WTC11 (cell line): ENCODE results near the gene R3HCC1L. TPM values are rescaled to one million over a fixed set of nuclear protein-coding genes. Genes with fewer than 3 reads are reported as not detected.
A peak's percentile ranks its signal among the peaks of the same experiment; 100 is the strongest.
"Not testable (repeated sequence)": the region's sequence is repeated elsewhere in the genome, so short reads cannot be mapped to it uniquely, and the experiment has no call there.

Experiments used
- ATAC-seq: fragments of 200-7000 bp; cut with Tn5 transposase; 2 replicates; pipeline ENCODE4 v1.10.0; 2021; ENCODE audit warnings: mild to moderate bottlenecking, moderate library complexity
- CTCF ChIA-PET: fragments of 300-600 bp; sonication (Branson Sonifier 250); formaldehyde crosslinking; loops from one replicate; lab custom pipeline; 2021; ENCODE audit warnings: antibody characterized with exemption; lab: Charles Lee
- POLR2A ChIA-PET: fragments of 350-600 bp; sonication (Branson Sonifier 250); formaldehyde crosslinking; loops from one replicate; lab custom pipeline; 2021; ENCODE audit warnings: antibody characterized with exemption; lab: Charles Lee
- DNase-seq: peaks from one replicate; pipeline ENCODE4 v3.0.0; 2021; ENCODE audit warnings: low spot score
- H3K27ac Mint-ChIP-seq: 2 replicates; pipeline ENCODE4 v1.8.0; 2021; ENCODE audit warnings: mixed read lengths
- H3K27me3 Mint-ChIP-seq: 2 replicates; pipeline ENCODE4 v1.8.0; 2021; ENCODE audit warnings: low read depth, mild to moderate bottlenecking, moderate library complexity, mixed read lengths
- H3K36me3 Mint-ChIP-seq: 2 replicates; pipeline ENCODE4 v1.8.0; 2021; ENCODE audit warnings: mixed read lengths
- H3K4me1 Mint-ChIP-seq: 2 replicates; pipeline ENCODE4 v1.8.0; 2022; ENCODE audit warnings: mixed read lengths
- H3K4me3 Mint-ChIP-seq: 2 replicates; pipeline ENCODE4 v1.8.0; 2021; ENCODE audit warnings: mild to moderate bottlenecking, moderate library complexity, mixed read lengths
- H3K9me3 Mint-ChIP-seq: 2 replicates; pipeline ENCODE4 v1.8.0; 2021; ENCODE audit warnings: mixed read lengths
- AR ChIP-seq: fragments of 250-450 bp; sonication (Bioruptor Pico); IDR thresholded peaks from 2 replicates; pipeline ENCODE4 v1.9.0; 2021; ENCODE audit warnings: mild to moderate bottlenecking
- CDX4 ChIP-seq: fragments of 250-450 bp; sonication (Bioruptor Pico); IDR thresholded peaks from 2 replicates; pipeline ENCODE4 v1.9.0; 2021; ENCODE audit warnings: moderate library complexity, mild to moderate bottlenecking, inconsistent platforms, borderline replicate concordance
- E2F1 ChIP-seq: sonication (generic); formaldehyde crosslinking; IDR thresholded peaks from 2 replicates; pipeline ENCODE4 v1.8.0; 2022; ENCODE audit warnings: mild to moderate bottlenecking, missing genetic modification reagents
- ELF4 ChIP-seq: sonication (generic); formaldehyde crosslinking; IDR thresholded peaks from 2 replicates; pipeline ENCODE4 v1.8.1; 2022; ENCODE audit warnings: low read depth, mild to moderate bottlenecking, moderate library complexity, missing genetic modification reagents
- ETV6 ChIP-seq: sonication (generic); formaldehyde crosslinking; IDR thresholded peaks from 2 replicates; pipeline ENCODE4 v1.8.1; 2022; ENCODE audit warnings: mild to moderate bottlenecking, missing genetic modification reagents
- IRF2 ChIP-seq: sonication (generic); formaldehyde crosslinking; IDR thresholded peaks from 2 replicates; pipeline ENCODE4 v1.8.0; 2022; ENCODE audit warnings: low read depth, missing genetic modification reagents, borderline replicate concordance
- KAT7 ChIP-seq: sonication (generic); formaldehyde crosslinking; IDR thresholded peaks from 2 replicates; pipeline ENCODE4 v1.8.1; 2023; ENCODE audit warnings: missing genetic modification reagents, mild to moderate bottlenecking, borderline replicate concordance
- MLX ChIP-seq: sonication (generic); formaldehyde crosslinking; IDR thresholded peaks from 2 replicates; pipeline ENCODE4 v1.8.1; 2023; ENCODE audit warnings: mild to moderate bottlenecking, missing genetic modification reagents, moderate library complexity
- MXD4 ChIP-seq: fragments of 250-450 bp; sonication (Bioruptor Pico); IDR thresholded peaks from 2 replicates; pipeline ENCODE4 v1.8.0; 2021; ENCODE audit warnings: mild to moderate bottlenecking, moderate library complexity, borderline replicate concordance
- SP1 ChIP-seq: sonication (generic); formaldehyde crosslinking; conservative IDR thresholded peaks from 2 replicates; pipeline ENCODE4 v1.8.1; 2022; ENCODE audit warnings: missing genetic modification reagents
- TEAD1 ChIP-seq: sonication (generic); formaldehyde crosslinking; IDR thresholded peaks from 2 replicates; pipeline ENCODE4 v1.8.0; 2022; ENCODE audit warnings: mild to moderate bottlenecking, missing genetic modification reagents
- ZBTB43 ChIP-seq: sonication (generic); formaldehyde crosslinking; IDR thresholded peaks from 2 replicates; pipeline ENCODE4 v1.8.1; 2023; ENCODE audit warnings: mild to moderate bottlenecking, missing genetic modification reagents
- ZNF281 ChIP-seq: sonication (generic); formaldehyde crosslinking; IDR thresholded peaks from 2 replicates; pipeline ENCODE4 v1.8.0; 2023; ENCODE audit warnings: mild to moderate bottlenecking, missing genetic modification reagents
- ZNF317 ChIP-seq: sonication (generic); formaldehyde crosslinking; IDR thresholded peaks from 2 replicates; pipeline ENCODE4 v1.8.1; 2023; ENCODE audit warnings: low read depth, mild to moderate bottlenecking, moderate library complexity, missing genetic modification reagents, borderline replicate concordance
- ZNF416 ChIP-seq: fragments of 250-450 bp; sonication (Bioruptor Pico); IDR thresholded peaks from 2 replicates; pipeline ENCODE4 v1.9.0; 2021; ENCODE audit warnings: mild to moderate bottlenecking, inconsistent platforms
- ZNF425 ChIP-seq: fragments of 250-450 bp; sonication (Bioruptor Pico); conservative IDR thresholded peaks from 2 replicates; pipeline ENCODE4 v1.9.0; 2021; ENCODE audit warnings: mild to moderate bottlenecking
- total RNA-seq: library from RNA; stranded (reverse); gene quantifications from 3 replicates; pipeline ENCODE4 v1.2.3, GENCODE V29; 2021

Gene R3HCC1L
- total RNA-seq, 1 experiment from 2014 or later = 14.7 TPM

- Mint-ChIP-seq H3K4me1 (peaks cover 57% of the 10 kb centered on the region), H3K36me3 (peaks cover 20% of the 10 kb centered on the region)
- POLR2A ChIA-PET = no interaction called here
- no peak for DNase-seq
- TF ChIP-seq ZNF281 (CRISPR knock-in tag) (peak; percentile 50; the same call in 1 of the 2 replicates), ZNF416 (CRISPR knock-in tag) (no peak)
- TF ChIP-seq, all 79 proteins: peak for 1
- Mint-ChIP-seq H3K9me3 (0 out of 2 replicates have a peak, but pooled peaks cover 4% of the 10 kb centered on the region), H3K27ac (peak overlapping the region; percentile 75), H3K27me3 (no peaks in the 10 kb centered on the region), H3K4me3 (peak overlapping the region; percentile 22)
- ATAC-seq = peak; percentile 79
- CTCF ChIA-PET = interaction anchor here (0.6 to 6.2 kb wide), 3 partner anchors 32 to 136 kb away, joined by 3 to 63 read pairs (median 3); no protein-coding TSS in a partner anchor
These were observed 38.8 kb downstream of the R3HCC1L start for GRCh38 chr10:98173260-98173659.

GRCh38 chr10:98182351-98182915, 48.0 kb downstream of the R3HCC1L start:
- peaks cover 63% of the 10 kb centered on the region for H3K36me3 Mint-ChIP-seq
- POLR2A ChIA-PET = not testable (repeated sequence)
- peaks cover 39% of the 10 kb centered on the region for H3K9me3 Mint-ChIP-seq

GRCh38 chr10:98186681-98187080, 52.2 kb downstream of the R3HCC1L start:
- H3K27ac Mint-ChIP-seq = no peak overlapping the region
- H3K36me3 Mint-ChIP-seq = peaks cover 39% of the 10 kb centered on the region
- no peak for ATAC-seq
- peaks cover 21% of the 10 kb centered on the region for H3K9me3 Mint-ChIP-seq
- CTCF ChIA-PET = interaction anchor here (1.6 kb wide), 1 partner anchor 16 kb away, joined by 5 read pairs; no protein-coding TSS in a partner anchor
- H3K4me1 Mint-ChIP-seq = no peaks in the 10 kb centered on the region
- POLR2A ChIA-PET = interaction anchor here (1.4 kb wide), 1 partner anchor 10 kb away, joined by 3 read pairs; no protein-coding TSS in a partner anchor
- H3K27me3 Mint-ChIP-seq = no peaks in the 10 kb centered on the region
- no peak for DNase-seq
- H3K4me3 Mint-ChIP-seq = no peak overlapping the region
- TF ChIP-seq ELF4 (CRISPR knock-in tag) (no peak), E2F1 (CRISPR knock-in tag) (no peak), ZNF416 (CRISPR knock-in tag) (no peak), ZNF425 (no peak), AR (no peak), MXD4 (no peak), ZBTB43 (CRISPR knock-in tag) (no peak), TEAD1 (CRISPR knock-in tag) (no peak), ETV6 (no peak), CDX4 (CRISPR knock-in tag) (no peak), MLX (no peak), ZNF317 (CRISPR knock-in tag) (no peak), KAT7 (no peak), SP1 (CRISPR knock-in tag) (no peak), IRF2 (no peak)

More at GRCh38 chr10:98182351-98182915, 48.0 kb downstream of the R3HCC1L start:
- H3K4me3 Mint-ChIP-seq, H3K27ac Mint-ChIP-seq, H3K27me3 Mint-ChIP-seq, ATAC-seq, DNase-seq, H3K4me1 Mint-ChIP-seq: not testable (repeated sequence)
- CTCF ChIA-PET = interaction anchor here (1.0 kb wide), 1 partner anchor 12 kb away, joined by 3 read pairs; no protein-coding TSS in a partner anchor
